Left lung (tissue), 4 donors: Measurements from ENCODE around the gene MTCL3.

ENCODE experiments used
- ATAC-seq: fragments of 200-7000 bp; cut with Tn5 transposase; one replicate; pipeline ENCODE4 v1.9.1; 2020; ENCODE audit warnings: moderate library complexity
- DNase-seq, 4 donors: peaks; one replicate each; pipeline ENCODE4 v3.0.0-alpha.2; 2013 to 2020
- H3K27ac ChIP-seq, 2 donors: fragments of 200-600 bp; sonication (generic) in 1 of 2; one replicate each; pipeline versions ENCODE4 v1.5.0 to v1.8.0; 2020 to 2021
- H3K27me3 ChIP-seq, 2 donors: fragments of 200-600 bp; sonication (generic) in 1 of 2; one replicate each; pipeline versions ENCODE4 v1.5.0 to v1.8.0; 2020 to 2021
- H3K36me3 ChIP-seq, 2 donors: fragments of 200-600 bp; sonication (generic) in 1 of 2; one replicate each; pipeline versions ENCODE4 v1.5.0 to v1.8.0; 2020 to 2021
- H3K4me1 ChIP-seq, 2 donors: fragments of 200-600 bp; one replicate each; pipeline ENCODE4 v1.8.0; 2021
- H3K4me3 ChIP-seq, 2 donors: fragments of 200-600 bp; sonication (generic) in 1 of 2; one replicate each; pipeline versions ENCODE4 v1.5.0 to v1.8.0; 2020 to 2021; ENCODE audit warnings: mild to moderate bottlenecking in 1 of 2
- H3K9me3 ChIP-seq, 2 donors: fragments of 200-600 bp; sonication (generic) in 1 of 2; one replicate each; pipeline versions ENCODE4 v1.5.0 to v1.8.0; 2020 to 2021
- CTCF ChIP-seq, 2 donors: fragments of 200-600 bp; sonication (generic) in 1 of 2; IDR thresholded peaks; one replicate each; pipeline versions ENCODE4 v1.5.0 to v1.8.0; 2021; ENCODE audit warnings: antibody characterized with exemption in 2 of 2
- intact Hi-C, 2 donors: fragments of 100-400 bp; cut with DNase I; formaldehyde crosslinking; loops; one replicate each; pipeline versions ENCODE4 v1.11.2 to v1.14.2; 2022
- donor health status: DM: no; HTN: yes; CAD: no.
- donor health status: DM: no; HTN: no; CAD: no.

Gene MTCL3

DNA sequence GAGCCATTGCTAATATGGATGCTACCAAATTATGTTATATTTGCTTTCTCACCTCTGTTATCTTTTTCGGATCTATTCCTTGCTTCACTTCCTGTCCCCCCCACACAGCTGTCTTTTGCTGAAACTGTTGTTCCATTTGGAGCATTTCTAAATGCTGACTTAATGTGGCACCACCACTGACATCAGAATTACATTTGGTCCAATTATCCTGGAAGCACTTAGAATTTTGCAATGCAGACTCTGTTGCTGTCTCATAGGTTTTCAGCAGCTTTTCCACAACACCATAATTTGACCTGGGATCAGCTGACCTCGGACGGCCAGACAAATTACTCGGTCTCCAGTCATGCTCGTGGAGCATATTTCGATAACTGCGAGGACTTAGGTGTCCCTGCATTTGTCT is 72.8 kb downstream of the MTCL3 start:
- intact Hi-C loops, result no loop called here
- Histone ChIP-seq H3K4me3 (no peak overlapping the region), H3K27ac (no peak overlapping the region), H3K27me3 (no peaks in the 10 kb centered on the region), H3K36me3 (no peaks in the 10 kb centered on the region), H3K9me3 (no peaks in the 10 kb centered on the region), H3K4me1 (no peaks in the 10 kb centered on the region)
- DNase-seq (no peak), ATAC-seq (no peak)
- TF ChIP-seq CTCF (IDR thresholded peaks at IDR 0.05), result no peak

DNA sequence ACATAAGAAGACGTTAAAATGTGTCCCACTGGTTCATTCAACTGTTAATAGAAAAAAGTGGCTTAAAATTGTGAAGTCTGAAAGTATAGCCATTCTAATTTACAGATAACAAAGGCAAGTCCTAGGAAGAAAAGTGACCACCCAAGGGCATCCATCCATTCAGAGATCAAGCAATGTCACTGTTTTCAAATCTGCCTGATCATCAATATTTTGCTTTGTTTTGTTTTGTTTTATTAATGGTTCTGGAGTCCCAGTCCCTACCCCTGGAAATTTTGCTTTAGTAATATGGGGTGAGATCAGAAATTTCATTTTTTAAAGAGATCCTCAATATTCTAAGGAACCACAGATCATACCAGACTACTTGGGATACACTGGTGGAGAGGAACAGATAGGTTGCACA is 77.3 kb downstream of the MTCL3 start:
- Histone ChIP-seq H3K27me3 (no peaks in the 10 kb centered on the region), H3K4me3 (no peak overlapping the region), H3K9me3 (no peaks in the 10 kb centered on the region), H3K27ac (no peak overlapping the region), H3K36me3 (no peaks in the 10 kb centered on the region), H3K4me1 (no peaks in the 10 kb centered on the region)
- ATAC-seq (no peak), DNase-seq (no peak)
- TF ChIP-seq CTCF (IDR thresholded peaks at IDR 0.05), result no peak
- intact Hi-C loops, result no loop called here

- intact Hi-C loops, result no loop called here
- TF ChIP-seq CTCF (IDR thresholded peaks at IDR 0.05), result no peak
These were observed 79.4 kb downstream of the MTCL3 start for GRCh38 chr6:127439718-127440117.

DNA sequence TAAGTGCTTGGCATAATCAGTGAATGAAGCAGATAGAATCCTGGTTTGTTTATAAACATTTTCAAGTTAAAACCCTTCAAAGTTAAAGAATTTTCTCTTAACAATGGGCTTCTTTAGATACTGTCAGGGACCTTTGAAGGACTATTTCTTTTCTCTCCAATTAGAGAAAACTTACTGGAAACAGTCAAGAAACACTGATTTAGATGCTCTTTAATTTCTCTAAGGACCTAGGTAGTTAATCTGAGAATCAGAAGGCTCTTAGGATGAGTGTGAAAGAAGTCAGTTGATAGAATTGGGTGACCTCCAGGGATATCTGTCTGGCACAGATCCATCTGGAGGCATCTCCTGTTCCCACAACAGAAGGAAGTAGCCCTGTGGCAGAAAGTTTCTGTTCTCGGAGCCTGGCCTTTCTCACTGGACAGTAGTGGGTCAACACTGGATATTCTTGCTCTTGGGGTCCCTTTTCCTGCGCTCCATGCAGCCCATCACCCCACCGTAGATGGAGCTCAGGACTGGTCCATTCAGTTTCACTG is 82.5 kb downstream of the MTCL3 start:
- no peaks in the 10 kb centered on the region for H3K36me3 ChIP-seq
- ATAC-seq, result no peak
- DNase-seq, result no peak
- intact Hi-C loops, result no loop called here
- TF ChIP-seq CTCF (IDR thresholded peaks at IDR 0.05), result no peak
- H3K27me3 ChIP-seq, result no peaks in the 10 kb centered on the region
- no peaks in the 10 kb centered on the region for H3K4me1 ChIP-seq
- no peak overlapping the region for H3K4me3 ChIP-seq
- no peaks in the 10 kb centered on the region for H3K9me3 ChIP-seq
- no peak overlapping the region for H3K27ac ChIP-seq

More at GRCh38 chr6:127439718-127440117, 79.4 kb downstream of the MTCL3 start:
- Histone ChIP-seq H3K36me3 (no peaks in the 10 kb centered on the region), H3K27me3 (no peaks in the 10 kb centered on the region), H3K4me3 (no peak overlapping the region), H3K9me3 (no peaks in the 10 kb centered on the region), H3K27ac (no peak overlapping the region), H3K4me1 (no peaks in the 10 kb centered on the region)
- DNase-seq (no peak), ATAC-seq (no peak)

- DNase-seq, result no peak
- no peaks in the 10 kb centered on the region for H3K36me3 ChIP-seq
- no peak overlapping the region for H3K27ac ChIP-seq
- ATAC-seq, result no peak
- H3K4me1 ChIP-seq, result no peaks in the 10 kb centered on the region
- intact Hi-C loops, result no loop called here
- no peak overlapping the region for H3K4me3 ChIP-seq
- no peak for TF ChIP-seq CTCF (IDR thresholded peaks at IDR 0.05)
- H3K27me3 ChIP-seq, result no peaks in the 10 kb centered on the region
- no peaks in the 10 kb centered on the region for H3K9me3 ChIP-seq
These were observed 83.4 kb downstream of the MTCL3 start for GRCh38 chr6:127435626-127436220.
